ENCODE measurements around the gene SCEL. TPM values are rescaled to one million over a fixed set of nuclear protein-coding genes. Genes with fewer than 3 reads are reported as not detected.
A peak's percentile ranks its signal among the peaks of the same experiment; 100 is the strongest.

The SCEL gene
- total RNA-seq, 1 donor from 2014 or later, result under 0.01 TPM

DNA sequence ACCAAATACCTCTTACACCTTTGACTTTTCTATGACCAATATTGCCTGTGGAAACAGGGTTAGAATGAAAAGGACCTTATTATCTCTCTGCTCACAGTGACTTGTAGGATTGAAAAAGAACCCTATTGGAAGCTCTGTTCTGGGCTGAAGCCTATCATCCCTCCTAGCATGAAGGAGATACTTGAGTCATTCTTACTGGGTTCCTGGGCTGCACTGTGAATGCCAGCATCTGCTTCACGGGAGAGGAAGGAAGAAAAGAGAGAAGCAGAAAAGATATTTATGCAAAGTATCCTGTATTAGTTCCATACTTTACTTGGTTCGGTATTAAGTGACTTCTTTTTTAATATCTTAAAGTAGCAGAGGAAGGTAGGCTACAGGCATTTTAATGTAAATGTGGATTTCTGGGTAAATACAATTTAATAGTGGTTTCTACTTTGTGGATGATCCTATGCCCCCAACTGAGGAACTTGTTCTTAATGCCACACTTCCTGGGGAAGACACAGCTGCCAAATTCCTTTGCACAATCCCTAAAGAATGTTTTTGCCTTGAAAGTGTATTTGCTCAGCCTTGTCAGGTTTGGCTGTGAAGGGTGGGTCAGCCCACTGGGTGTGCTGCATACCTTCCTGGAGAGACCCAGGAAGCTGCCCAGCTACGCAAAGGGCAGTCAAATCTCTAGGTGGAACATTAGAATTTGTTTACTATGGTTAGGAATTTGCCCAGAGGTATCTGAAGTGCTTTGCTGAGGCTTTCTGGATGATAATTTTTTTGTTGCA lies 13.7 kb upstream of the SCEL start:
- no peak for DNase-seq (ENCODE audit: low read depth, low spot score)

DNA sequence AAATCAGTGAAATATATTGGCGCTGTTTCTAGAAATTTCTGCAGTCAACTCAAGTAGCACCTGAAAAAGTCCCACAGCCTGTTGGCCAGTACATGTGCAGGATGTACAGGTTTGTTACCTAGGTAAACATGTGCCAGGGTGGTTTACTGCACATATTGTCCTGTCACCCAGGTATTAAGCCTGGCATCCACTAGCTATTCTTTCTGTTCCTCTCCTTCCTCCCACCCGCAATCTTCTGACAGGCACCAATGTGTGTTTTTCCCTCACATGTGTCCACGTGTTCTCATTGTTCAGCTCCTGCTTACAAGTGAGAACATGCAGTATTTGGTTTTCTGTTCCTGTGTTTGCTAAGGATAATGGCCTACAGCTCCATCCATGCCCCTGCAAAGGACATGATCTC lies 13.1 kb upstream of the SCEL start:
- no peak for DNase-seq (ENCODE audit: low read depth, low spot score)

DNA sequence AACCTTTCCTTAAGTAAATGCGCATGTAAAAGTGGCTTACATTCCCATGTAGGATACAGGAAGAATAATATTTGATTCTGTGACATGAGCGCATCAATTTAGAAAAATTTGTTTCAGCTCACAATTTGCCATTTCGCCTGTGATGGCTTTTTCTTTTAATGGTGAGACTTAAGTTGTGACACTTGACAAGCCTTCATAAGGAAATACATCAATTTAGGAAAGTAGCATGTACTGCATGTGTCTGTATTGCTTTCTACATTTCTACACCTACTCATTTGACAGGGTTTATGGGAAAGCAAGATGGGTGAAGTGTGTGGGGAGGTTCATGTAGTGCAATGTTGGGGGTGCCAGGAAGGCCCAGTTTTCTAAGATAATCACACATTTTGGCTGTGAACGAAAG lies 12.1 kb upstream of the SCEL start:
- DNase-seq (ENCODE audit: low read depth, low spot score), result no peak

DNA sequence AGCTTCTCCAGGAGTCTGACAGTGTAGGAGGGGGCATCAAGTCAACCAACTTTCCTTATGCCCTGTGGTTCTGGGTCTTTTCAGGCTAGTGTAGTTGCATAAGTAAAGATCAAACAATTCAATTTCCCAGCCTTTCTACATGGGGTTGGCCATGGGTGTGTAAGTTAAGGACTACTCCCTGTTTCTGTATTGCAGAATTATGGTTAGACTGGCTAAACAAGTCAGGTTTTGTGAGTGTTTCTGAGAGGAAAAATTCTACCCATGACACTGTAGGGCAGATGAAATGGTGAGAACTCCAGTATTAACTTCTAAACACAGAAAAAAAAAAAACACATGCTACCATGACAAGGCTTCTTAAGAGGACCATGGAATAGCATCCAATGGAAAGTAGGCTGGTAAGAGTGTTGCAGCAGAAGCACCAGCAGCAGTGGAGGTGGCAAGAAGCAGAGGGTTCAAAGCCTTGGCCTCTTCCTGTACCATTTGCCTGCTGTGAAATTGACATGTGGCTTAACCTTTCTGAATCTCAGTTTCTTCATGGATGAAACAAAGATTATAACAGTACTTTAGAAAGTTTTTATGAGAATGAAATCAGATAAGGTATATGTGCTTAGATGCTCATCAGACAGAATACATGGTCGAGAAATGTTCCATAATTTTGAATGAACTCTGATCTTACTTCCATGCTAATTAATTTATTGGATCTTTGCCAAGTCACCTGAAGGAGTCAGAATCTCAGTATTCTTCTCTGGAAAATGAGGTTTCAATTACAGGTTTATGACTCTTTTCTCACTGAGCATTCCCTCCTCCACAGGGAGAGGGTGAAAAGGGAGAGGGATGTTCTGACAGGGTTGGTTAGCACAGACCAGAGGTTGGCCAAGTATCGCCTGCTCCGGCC lies 11.4 kb upstream of the SCEL start:
- DNase-seq (ENCODE audit: low read depth, low spot score), result no peak

DNA sequence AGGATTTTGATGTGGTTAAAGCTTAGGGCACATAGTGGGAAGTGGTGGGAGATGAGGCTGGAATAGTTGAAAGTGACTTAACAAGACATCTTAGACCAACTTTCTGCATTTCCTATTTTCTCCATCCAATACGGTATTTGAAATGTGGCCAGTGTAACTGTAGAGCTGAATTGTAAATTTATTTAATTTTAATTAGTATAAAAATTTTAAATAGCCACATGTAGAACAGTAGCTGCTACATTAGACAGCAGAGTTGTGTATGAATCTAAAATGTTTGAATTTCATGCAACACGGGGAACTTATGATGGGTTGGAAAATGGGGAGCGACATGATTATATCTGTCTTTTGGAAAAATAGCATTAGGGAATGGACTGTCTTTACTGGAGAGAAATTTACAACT lies 7.1 kb upstream of the SCEL start:
- DNase-seq (ENCODE audit: low read depth, low spot score), result no peak

DNA sequence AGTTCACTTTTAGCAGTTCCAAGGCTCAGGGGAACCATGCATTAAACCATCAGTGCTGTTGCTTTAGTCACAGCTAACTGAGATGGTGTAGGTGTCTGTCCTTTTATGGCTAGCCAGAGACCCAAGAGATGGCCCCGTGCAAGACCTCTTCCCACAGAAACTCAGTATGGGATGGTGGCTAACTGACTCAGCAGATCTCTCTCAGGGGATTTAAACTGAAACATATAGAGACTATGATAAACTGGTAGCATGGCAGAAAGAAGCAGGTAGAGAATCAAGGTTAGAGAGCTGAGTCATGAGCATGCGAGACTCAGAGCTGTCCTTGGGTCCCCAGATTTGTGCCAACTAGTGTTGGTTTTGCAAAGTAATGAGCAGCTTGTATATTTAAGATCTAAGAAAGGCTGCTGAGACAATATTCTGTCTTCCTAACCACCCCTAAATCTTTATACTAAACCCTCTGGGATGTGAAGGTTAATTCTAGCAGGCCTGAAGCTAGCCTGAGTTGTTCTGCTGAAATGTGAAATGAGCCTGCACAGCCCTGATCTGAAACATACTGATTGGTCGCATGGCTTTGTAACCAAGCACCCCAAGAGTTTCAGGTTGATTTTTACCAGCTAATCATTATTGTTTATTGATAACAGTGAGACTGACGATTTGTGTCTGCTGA lies 6.5 kb upstream of the SCEL start:
- no peak for DNase-seq (ENCODE audit: low read depth, low spot score)

DNA sequence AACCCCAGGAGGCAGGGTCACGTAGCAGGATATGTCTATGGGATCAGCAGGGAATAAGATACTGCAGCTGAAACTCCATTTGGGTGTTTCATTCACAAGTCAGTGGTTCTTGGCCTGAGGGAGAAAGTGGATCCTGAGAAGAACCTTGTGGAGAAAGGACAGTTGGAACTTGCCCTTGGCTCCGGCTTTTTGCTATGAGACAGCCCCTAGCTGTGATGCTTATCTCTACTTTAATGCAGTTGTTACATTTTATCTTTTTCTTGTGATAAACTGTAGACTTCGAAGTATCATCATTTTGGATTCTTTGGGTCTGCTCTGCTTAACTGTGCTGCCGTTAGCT lies 6.0 kb upstream of the SCEL start:
- no peak for DNase-seq (ENCODE audit: low read depth, low spot score)

DNA sequence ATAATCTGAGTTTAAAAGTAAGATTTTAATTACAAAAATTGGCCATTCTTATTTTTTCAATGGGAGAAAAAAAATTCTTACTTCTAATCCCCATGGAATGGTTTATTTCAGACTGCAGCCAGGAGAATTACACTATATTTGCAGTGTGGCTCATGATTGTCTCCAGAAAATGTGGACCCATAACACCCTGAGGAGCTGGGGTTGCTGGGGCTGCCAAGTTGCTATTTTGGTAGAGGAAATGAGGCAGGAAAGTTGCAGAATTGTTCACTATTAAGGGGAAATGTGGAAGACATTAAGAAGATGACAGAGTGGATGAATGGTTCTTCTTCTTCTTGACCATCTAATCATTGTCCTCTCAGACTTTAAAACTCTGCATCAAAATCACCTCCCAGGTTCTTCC lies 4.6 kb upstream of the SCEL start:
- no peak for DNase-seq (ENCODE audit: low read depth, low spot score)

DNA sequence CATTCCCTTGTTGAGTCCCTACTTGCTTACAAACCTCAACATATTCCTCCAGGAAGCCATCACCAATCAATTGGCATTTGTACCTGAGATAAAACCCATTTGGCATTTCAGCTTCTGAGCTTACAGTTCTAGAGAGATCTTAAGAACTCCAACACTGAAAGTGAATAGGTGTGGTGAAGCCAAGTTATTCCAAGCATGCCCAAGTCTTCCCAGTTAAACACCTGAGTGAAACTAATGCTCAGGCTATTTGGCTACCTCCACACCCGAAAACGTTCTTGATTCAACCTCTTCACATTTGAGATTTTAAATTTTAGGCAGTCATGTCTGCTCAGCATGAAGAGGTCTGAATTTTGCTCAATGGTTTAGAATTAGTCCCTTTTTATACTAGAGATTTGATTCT lies 2.5 kb upstream of the SCEL start:
- no peak for DNase-seq (ENCODE audit: low read depth, low spot score)

DNA sequence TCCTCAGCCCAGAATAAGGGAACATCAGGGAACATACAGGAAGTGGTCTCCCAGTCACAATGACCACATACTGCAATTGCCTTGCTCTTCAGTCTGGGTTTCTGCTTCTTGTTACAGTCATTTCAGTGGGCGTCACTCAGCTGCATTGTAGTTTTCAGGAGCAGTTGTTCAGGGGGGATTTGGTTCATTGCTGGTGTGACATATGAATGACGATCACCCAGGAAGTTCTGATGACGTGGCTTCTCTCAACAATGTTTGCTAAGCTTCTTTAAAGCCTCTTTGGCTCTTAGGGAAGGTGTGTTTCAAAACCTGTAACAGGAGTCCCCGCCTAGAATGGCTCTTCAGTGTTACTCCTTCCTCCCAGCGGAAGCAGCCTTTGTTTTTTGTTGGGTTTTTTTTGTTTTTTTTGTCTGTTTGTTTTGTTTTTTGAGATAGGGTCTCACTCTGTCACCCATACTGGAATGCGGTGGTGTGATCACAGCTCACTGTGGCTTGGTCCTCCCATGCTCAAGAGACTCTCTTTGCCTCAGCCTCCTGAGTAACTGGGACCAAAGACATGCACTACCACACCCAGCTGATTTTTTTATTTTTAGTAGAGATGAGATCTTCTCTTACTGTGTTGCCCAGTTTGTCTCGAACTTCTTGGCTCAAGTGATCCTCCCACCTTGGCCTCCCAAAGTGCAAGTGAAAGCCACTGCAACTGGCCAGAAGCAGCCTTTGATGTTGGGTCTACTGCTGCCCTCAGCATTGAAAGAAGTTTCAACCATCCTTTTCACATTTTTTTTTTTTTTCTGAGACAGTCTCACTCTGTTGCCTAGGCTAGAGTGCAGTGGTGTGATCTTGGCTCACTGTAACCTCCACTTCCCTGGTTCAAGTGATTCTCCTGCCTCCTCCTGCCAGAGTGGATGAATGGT lies 1.4 kb upstream of the SCEL start:
- no peak for DNase-seq (ENCODE audit: low read depth, low spot score)

DNA sequence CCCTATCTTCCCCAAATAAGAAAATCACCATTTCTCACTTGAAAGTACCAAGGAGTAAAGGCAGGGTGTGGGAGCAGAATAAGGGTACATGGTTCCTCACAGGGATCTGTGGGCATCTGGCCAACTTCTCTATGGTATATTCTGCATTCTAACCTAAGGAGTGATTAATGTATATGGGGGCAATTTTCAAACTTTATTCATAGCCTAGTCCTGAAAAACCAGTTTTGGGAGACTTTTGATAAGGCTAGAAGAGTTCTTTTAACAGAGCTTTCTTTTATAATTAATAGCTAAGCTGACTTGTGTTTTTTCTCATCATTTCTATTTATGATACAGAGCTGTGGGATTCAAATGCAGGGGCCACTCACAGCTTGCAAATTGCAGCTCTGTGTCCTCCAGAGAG lies 852 bp downstream of the SCEL start:
- DNase-seq (ENCODE audit: low read depth, low spot score), result no peak

DNA sequence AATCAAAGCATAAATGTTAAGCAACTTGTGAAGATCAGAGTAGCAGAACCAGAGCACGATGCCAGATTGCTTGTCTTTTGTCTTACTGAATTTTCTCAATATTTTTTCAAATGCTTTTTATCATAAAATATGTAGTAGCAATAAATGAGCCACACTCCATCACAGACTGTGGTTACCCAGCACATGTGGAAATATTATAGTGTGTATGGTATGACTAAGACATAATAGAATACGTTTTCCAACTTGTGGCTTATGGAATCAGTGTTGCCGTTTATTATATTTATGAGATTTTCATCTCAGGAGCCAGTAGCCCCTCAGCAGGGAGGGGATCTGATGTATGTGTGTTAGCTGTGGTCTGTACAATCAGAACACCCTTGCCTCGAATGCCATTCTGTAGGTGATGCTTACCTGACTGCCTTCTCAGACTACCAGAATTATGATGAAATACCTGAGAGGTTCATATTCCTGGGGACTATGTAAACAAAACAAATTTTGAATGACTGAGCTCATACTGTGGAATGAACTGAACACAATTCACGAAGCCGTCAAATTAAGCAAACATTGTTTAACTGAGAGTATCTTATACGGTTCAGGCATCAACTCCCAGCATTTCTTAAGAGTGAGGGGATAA lies 1.9 kb downstream of the SCEL start:
- DNase-seq (ENCODE audit: low read depth, low spot score), result no peak

DNA sequence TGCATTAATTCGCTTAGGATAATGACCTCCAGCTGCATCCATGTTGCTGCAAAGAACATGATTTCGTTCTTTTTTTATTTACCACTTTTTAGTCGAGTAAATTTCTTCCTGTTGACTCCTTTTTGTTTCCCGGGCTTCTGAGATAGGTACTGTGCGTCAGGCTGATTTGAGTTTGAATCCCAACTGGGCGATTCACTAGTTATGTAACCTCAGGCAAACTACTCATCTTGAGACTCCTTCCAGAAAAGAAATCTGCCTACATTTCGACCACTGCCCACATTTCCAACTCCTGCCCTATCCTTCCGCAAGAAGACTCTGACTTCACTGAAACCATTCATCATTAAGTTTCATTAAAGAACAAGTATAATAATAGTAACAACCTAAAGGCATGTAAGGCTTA lies 8.2 kb downstream of the SCEL start:
- DNase-seq (ENCODE audit: low read depth, low spot score), result no peak

DNA sequence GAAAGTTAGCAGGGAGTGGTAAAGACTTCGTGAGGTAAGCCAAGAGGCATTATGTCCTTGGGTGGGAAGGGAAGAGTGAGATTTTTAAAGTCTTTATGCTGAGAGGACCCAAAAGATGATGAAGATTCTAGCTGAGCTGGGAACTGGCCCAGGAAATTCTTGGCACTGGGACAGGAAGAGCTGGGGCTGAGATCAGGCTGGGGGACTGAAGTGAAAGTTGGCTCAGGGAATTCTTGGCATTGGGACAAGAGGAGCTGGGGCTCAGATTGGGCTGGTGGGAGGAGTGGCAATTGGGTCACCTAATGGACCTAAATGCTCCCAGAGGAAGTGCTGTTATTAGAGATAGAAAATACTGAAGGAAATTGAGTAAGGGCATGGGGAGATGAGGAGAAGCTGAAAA lies 8.8 kb downstream of the SCEL start:
- DNase-seq (ENCODE audit: low read depth, low spot score), result peak; percentile 37

DNA sequence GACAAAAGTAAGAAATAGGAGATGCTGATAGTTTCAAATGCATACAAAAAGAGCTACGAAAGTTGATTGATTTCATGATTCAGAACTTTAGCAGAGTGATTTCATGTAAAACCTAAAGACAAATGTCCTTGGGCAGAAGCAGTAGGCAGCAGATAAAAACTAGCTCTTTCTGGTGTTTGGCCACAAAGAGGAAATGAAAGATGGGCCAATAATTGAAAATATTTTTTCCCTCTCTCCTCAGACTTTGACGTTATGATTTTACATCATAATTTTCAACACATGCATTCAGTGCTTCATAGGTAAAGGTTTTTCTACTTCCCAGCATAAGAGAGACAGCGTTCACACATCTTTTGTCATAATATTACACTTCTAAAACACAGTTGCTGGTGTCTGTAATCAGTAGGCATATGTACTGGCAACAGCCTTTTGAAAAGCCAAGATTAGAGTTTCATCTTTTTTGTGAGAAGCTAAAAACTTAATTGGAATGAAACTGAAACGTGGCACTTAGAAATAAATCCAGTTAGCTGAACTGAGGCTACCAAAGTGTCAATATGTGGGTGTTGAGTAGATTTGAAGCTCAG lies 9.3 kb downstream of the SCEL start:
- no peak for DNase-seq (ENCODE audit: low read depth, low spot score)

DNA sequence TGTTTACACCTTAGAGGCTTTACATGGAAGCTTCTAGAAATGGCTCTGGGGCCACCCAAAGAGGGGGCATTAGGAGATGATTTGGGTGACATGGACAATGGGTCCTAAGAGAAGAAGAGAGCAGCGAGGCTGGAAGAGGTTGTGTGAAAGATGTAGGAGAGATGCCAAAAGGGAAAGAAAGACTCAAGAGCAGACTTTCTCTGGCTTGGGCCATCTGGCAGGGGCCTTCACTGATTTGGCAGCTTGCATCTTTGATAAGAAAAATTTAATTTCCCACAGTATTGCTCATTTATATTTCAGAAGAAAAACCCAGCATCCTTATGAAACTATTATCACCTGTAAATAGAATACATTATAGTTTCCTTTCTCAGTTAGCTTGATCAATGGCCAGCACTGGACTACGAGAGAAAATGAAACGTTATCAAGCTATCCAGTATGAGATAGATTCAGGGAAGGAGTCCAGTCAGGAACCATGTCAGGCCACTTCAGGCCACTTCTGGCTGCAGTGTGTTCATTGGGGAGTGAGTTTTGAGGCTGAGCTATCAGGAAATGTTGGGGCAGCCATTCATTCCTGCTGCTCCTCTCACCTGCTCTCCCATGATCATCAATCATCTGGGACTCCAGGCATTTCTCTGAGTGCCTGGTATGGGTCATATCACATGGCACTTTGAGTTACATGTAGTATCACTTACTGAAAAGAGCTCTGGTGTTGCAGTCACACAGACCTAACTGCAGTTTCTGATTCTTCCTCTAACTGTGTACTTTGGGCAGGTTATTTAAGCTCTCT lies 10.3 kb downstream of the SCEL start:
- DNase-seq (ENCODE audit: low read depth, low spot score), result no peak

DNA sequence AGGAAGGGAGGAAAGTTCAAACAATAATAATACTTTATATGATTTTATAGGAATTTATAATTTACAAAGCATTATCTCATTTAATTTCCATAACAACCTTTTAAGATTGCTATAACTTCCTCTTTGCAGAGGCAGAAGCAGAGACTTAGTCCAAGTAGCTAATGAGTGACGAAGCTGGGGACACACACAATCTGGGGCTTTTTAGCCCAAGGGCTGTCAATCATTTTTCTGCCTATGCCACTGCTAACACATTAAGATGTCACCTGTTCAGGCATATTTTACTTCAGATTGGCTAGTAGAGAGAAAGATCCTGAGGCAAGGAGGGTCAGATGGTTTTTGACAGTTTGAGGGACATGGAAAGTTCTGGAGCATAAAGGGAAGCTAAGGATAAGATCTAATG lies 12.6 kb downstream of the SCEL start:
- no peak for DNase-seq (ENCODE audit: low read depth, low spot score)

DNA sequence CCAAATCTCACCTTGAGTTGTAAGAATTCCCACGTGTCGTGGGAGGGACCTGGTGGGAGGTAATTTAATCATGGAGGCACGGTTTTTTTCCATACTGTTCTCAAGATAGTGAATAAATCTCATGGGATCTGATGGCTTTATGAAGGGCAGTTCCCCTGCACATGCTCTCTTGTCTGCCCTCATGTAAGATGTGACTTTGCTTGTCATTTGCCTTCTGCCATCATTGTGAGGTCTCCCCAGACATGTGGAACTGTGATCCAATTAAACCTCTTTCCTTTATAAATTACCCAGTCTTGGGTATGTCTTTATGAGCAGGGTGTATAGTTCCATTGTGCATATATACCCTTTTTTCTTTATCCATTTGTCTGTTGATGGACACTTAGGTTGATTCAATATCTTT lies 13.1 kb downstream of the SCEL start:
- DNase-seq (ENCODE audit: low read depth, low spot score), result no peak

DNA sequence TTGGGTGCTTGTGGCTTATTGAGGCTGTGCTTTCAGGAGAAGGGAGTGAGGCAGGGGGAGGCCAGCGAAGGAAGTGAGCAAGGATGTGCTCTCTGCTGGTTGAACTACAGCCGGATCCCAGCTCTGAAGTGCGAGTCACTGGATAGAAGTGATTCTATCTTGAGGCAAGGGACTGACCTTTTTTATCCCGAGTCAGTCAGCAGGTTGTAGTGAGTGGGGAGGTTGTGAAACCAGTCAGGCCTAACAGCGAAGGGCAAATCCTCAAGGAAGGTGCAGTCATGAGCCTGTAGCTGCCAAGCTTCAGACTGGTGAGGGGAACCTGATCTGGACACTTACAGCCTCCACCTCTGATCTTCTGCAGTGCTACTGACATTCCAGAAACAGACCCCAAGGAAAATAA lies 18.6 kb downstream of the SCEL start:
- DNase-seq (ENCODE audit: low read depth, low spot score), result no peak

DNA sequence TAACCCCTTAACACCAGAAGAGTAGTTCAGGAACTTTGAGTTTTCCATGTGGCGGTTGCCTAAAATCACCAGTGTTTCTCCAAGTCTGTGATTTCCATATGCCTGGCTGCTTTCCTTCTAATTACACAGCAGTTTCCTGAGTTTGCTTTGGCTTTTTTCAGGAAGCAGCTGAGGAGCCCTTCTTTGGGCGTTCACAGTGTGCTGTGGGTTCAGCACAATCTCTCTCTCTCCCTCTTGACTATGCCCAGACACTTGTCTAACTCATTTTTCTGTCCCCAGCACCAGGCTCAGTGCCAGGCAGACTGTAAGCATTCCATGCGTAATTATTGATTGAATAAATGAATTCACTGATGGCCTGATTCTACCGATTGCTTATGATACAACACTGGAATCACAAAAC lies 19.7 kb downstream of the SCEL start:
- DNase-seq (ENCODE audit: low read depth, low spot score), result peak; percentile 4

Measured in pulmonary artery endothelial cell (primary cell).